ENCODE results near the gene SLC29A1. TPM values are rescaled to one million over a fixed set of nuclear protein-coding genes. Genes with fewer than 3 reads are reported as not detected.

SLC29A1 gene
- total RNA-seq, 1 donor from 2014 or later: 36.1 TPM

DNA sequence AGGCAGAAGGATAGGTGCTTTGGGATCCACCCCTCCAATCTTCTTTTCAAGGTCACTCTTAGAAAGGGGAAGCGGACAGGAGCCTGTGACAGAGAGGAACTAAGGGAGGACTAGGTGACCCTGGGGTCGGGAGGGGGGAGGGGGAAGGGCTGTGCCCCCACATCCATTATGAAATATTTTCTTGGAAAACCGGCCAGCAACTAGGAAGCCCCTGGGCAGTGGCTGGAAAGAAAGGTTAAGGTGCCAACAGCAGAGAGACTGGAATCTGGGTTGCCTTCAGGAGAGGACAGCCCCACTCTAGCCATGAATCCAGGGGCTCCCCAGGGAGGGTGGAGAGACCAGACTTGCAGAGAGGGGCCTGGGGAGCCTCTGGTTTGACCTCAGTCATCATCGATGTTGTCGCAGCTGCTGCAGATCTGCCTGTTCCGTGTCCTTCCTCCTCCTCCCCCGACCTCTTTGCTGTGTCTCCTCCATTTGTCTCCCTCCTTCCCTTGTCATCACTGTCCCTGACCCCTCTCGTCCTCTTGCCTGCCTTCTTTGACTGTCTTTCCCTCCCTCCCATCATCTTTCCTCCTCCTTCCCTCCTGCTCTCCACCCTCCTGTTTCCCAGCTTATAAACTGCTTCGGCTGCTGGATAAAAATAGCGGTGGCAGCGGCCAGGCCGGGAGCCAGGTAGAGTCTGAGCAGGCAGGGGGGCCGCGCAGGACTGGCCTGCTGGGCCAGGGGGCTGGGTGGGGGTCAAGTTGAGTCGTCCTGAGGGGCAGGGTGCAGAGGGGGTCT, 3.2 kb downstream of the SLC29A1 start:
- TF ChIP-seq, protein P1, sequence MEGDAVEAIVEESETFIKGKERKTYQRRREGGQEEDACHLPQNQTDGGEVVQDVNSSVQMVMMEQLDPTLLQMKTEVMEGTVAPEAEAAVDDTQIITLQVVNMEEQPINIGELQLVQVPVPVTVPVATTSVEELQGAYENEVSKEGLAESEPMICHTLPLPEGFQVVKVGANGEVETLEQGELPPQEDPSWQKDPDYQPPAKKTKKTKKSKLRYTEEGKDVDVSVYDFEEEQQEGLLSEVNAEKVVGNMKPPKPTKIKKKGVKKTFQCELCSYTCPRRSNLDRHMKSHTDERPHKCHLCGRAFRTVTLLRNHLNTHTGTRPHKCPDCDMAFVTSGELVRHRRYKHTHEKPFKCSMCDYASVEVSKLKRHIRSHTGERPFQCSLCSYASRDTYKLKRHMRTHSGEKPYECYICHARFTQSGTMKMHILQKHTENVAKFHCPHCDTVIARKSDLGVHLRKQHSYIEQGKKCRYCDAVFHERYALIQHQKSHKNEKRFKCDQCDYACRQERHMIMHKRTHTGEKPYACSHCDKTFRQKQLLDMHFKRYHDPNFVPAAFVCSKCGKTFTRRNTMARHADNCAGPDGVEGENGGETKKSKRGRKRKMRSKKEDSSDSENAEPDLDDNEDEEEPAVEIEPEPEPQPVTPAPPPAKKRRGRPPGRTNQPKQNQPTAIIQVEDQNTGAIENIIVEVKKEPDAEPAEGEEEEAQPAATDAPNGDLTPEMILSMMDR (IDR thresholded peaks at IDR 0.05; ENCODE audit: insufficient read depth, low read length, poor library complexity, severe bottlenecking): no peak
- H3K27me3 ChIP-seq (ENCODE audit: control insufficient read depth, insufficient read depth, low read length): no peaks in the 10 kb centered on the region
- H3K36me3 ChIP-seq (ENCODE audit: control insufficient read depth, insufficient read depth, low read length): no peaks in the 10 kb centered on the region
- no peak for DNase-seq (ENCODE audit: low read depth)
- H3K4me3 ChIP-seq (ENCODE audit: low read depth, low read length): no peak overlapping the region

DNA sequence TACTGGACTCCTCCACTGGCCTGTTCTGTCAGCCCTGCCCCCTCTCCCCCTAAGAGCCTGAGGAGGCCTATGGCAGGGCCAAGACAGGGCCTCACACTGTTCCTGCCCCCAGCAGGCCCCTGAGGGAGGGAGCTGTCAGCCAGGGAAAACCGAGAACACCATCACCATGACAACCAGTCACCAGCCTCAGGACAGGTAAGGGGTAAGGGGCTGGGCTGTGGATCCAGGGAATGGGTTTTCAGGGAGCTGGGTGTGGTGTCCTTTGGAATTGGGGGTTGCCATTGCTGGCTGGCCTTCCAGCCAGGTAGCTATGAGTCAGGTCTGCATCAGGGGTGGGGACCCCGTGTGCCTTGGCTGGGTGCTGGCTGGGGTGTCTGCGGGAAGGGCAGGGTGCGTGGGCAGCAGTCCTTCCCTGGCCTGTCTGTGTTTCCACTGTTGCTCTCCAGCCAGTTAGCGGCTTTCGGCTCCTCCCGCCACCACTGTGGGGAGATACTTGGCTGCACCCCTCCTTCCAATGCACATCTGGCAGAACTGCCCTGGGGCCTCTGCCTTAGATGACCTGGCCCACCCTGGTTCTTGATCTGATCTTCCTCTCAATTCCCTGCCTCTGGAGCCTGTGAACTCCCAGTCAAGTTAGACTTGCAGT, 3.9 kb downstream of the SLC29A1 start:
- no peaks in the 10 kb centered on the region for H3K36me3 ChIP-seq (ENCODE audit: control insufficient read depth, insufficient read depth, low read length)
- DNase-seq (ENCODE audit: low read depth): no peak
- H3K27me3 ChIP-seq (ENCODE audit: control insufficient read depth, insufficient read depth, low read length): no peaks in the 10 kb centered on the region
- no peak overlapping the region for H3K4me3 ChIP-seq (ENCODE audit: low read depth, low read length)
- TF ChIP-seq, protein P1 (IDR thresholded peaks at IDR 0.05; ENCODE audit: insufficient read depth, low read length, poor library complexity, severe bottlenecking): no peak

DNA sequence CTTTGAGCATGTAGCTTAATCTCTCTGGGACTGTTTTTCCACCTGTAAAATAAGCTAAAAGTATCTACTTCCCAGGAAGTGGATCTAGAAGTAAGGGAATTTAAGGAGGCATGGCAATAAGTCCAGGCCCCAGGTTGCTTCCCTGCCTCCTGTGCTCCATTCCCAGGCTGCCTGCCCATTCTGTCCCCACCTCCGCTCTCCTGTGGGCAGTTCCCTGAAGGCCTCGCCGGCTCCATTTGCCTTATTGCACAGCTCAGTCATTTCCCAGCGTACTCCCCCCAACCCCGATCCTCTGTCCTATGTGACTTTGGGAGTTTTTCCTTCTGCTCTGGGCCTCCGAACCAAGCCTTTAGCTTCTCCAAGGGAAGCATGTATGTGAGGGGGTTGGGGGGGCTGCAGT, 4.6 kb downstream of the SLC29A1 start:
- H3K36me3 ChIP-seq (ENCODE audit: control insufficient read depth, insufficient read depth, low read length): no peaks in the 10 kb centered on the region
- no peak overlapping the region for H3K4me3 ChIP-seq (ENCODE audit: low read depth, low read length)
- TF ChIP-seq, protein P1 (IDR thresholded peaks at IDR 0.05; ENCODE audit: insufficient read depth, low read length, poor library complexity, severe bottlenecking): no peak
- no peak for DNase-seq (ENCODE audit: low read depth)
- no peaks in the 10 kb centered on the region for H3K27me3 ChIP-seq (ENCODE audit: control insufficient read depth, insufficient read depth, low read length)

DNA sequence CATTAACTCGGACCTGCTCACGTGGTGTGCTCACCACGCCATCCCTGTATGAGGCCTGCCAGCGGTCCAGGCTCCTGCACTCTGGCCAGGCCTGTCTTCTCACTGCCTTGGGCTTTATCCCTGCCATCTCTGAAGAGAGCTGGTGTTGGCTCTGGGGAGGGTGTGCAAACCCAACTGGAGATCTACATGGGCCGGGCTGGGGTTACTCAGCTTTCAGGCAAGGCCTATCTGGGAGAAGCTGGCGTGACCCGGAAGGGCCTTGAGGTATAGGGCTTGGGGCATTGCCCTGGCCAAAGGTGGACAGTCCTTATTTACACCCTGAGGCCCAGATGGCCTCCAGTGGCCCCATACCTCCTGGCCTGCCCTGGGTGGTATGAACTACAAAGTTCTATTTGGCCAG, 5.0 kb downstream of the SLC29A1 start:
- no peak for DNase-seq (ENCODE audit: low read depth)
- TF ChIP-seq, protein P1 (IDR thresholded peaks at IDR 0.05; ENCODE audit: insufficient read depth, low read length, poor library complexity, severe bottlenecking): no peak
- peaks cover 1% of the 10 kb centered on the region for H3K36me3 ChIP-seq (ENCODE audit: control insufficient read depth, insufficient read depth, low read length)
- no peak overlapping the region for H3K4me3 ChIP-seq (ENCODE audit: low read depth, low read length)
- H3K27me3 ChIP-seq (ENCODE audit: control insufficient read depth, insufficient read depth, low read length): no peaks in the 10 kb centered on the region

DNA sequence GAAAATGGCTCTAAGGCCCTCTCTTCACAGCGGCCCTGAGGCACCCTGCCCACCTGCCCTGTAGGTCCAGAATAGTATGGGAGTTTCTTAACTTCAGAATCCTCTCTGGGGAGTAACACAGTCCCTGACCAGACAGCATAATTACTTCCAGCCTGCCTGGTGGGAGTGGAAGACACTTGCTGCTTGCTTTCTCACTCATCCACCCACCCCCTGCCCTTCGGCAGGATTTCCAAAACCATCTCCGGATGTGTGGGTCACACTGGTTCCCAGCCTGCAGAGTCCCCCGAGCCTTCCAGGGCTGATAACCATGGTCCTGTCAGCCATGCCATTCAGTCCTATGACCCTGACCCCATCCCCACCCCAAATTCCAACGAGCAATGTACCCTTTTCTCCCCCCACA, 5.4 kb downstream of the SLC29A1 start:
- Histone ChIP-seq H3K4me3 (ENCODE audit: low read depth, low read length) (no peak overlapping the region), H3K27me3 (ENCODE audit: control insufficient read depth, insufficient read depth, low read length) (no peaks in the 10 kb centered on the region), H3K36me3 (ENCODE audit: control insufficient read depth, insufficient read depth, low read length) (peaks cover 1% of the 10 kb centered on the region)
- TF ChIP-seq, protein P1 (IDR thresholded peaks at IDR 0.05; ENCODE audit: insufficient read depth, low read length, poor library complexity, severe bottlenecking): no peak
- DNase-seq (ENCODE audit: low read depth): no peak
